ENCODE measurements around the gene KCNA3.

The KCNA3 gene

GRCh38 chr1:110638058-110638457 lies 36.7 kb downstream of the KCNA3 start:
- TF ChIP-seq, protein P1, sequence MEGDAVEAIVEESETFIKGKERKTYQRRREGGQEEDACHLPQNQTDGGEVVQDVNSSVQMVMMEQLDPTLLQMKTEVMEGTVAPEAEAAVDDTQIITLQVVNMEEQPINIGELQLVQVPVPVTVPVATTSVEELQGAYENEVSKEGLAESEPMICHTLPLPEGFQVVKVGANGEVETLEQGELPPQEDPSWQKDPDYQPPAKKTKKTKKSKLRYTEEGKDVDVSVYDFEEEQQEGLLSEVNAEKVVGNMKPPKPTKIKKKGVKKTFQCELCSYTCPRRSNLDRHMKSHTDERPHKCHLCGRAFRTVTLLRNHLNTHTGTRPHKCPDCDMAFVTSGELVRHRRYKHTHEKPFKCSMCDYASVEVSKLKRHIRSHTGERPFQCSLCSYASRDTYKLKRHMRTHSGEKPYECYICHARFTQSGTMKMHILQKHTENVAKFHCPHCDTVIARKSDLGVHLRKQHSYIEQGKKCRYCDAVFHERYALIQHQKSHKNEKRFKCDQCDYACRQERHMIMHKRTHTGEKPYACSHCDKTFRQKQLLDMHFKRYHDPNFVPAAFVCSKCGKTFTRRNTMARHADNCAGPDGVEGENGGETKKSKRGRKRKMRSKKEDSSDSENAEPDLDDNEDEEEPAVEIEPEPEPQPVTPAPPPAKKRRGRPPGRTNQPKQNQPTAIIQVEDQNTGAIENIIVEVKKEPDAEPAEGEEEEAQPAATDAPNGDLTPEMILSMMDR (IDR thresholded peaks at IDR 0.05; ENCODE audit: low read depth, low read length), result no peak
- DNase-seq (ENCODE audit: low read depth, low spot score), result no peak
- in situ Hi-C loops (cut with HindIII; ENCODE audit: low sequenced_read_pairs), result no loop called here
- no peak overlapping the region for H3K4me3 ChIP-seq (ENCODE audit: low read depth, low read length)

DNA sequence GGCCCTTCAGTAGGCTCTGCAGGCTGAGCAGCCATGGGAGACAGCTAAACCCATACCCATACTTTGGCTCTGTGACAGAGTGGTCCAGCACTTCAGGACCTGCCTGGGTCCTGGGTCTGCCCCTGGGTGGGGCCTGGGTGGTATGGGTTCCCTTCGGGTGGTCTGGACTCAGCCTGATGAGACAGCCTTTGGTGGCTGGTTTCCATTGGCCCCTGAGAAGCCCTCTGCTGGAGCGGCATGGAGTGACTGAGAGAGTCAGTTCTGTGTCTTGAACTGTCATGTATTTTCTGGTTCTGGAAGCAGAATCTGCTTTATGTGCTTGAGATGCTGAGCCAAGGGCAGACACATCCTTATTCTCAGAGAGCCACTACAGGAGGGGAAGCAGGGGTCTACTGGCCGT lies 37.3 kb downstream of the KCNA3 start:
- no peak overlapping the region for H3K4me3 ChIP-seq (ENCODE audit: low read depth, low read length)
- no peak for DNase-seq (ENCODE audit: low read depth, low spot score)
- in situ Hi-C loops (cut with HindIII; ENCODE audit: low sequenced_read_pairs), result no loop called here
- TF ChIP-seq, protein P1 (IDR thresholded peaks at IDR 0.05; ENCODE audit: low read depth, low read length), result no peak

GRCh38 chr1:110636149-110636935 lies 38.4 kb downstream of the KCNA3 start:
- in situ Hi-C loops (cut with HindIII; ENCODE audit: low sequenced_read_pairs), result no loop called here
- no peak for DNase-seq (ENCODE audit: low read depth, low spot score)
- no peak overlapping the region for H3K4me3 ChIP-seq (ENCODE audit: low read depth, low read length)
- TF ChIP-seq, protein P1 (IDR thresholded peaks at IDR 0.05; ENCODE audit: low read depth, low read length), result no peak

DNA sequence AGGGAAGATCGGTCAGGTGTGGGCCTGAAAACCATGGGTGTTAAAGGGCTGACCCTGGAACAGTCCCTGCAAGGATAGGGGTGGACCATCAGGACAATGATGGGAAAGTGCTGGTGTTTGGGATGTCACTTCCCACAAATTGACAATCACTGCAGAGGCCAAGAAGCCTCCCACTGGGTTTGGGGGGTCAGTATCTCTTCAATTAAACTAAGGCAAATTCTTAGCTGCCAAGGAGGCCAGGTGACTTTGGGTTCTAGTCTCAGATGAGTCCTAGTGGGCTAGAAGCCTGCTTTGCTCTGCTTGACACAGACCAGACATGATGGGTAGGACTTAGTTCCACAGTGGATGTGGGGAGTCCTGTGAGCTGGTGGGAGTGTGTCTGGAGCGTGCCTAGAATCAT lies 39.3 kb downstream of the KCNA3 start:
- TF ChIP-seq, protein P1 (IDR thresholded peaks at IDR 0.05; ENCODE audit: low read depth, low read length), result no peak
- no peak overlapping the region for H3K4me3 ChIP-seq (ENCODE audit: low read depth, low read length)
- in situ Hi-C loops (cut with HindIII; ENCODE audit: low sequenced_read_pairs), result no loop called here
- DNase-seq (ENCODE audit: low read depth, low spot score), result no peak

DNA sequence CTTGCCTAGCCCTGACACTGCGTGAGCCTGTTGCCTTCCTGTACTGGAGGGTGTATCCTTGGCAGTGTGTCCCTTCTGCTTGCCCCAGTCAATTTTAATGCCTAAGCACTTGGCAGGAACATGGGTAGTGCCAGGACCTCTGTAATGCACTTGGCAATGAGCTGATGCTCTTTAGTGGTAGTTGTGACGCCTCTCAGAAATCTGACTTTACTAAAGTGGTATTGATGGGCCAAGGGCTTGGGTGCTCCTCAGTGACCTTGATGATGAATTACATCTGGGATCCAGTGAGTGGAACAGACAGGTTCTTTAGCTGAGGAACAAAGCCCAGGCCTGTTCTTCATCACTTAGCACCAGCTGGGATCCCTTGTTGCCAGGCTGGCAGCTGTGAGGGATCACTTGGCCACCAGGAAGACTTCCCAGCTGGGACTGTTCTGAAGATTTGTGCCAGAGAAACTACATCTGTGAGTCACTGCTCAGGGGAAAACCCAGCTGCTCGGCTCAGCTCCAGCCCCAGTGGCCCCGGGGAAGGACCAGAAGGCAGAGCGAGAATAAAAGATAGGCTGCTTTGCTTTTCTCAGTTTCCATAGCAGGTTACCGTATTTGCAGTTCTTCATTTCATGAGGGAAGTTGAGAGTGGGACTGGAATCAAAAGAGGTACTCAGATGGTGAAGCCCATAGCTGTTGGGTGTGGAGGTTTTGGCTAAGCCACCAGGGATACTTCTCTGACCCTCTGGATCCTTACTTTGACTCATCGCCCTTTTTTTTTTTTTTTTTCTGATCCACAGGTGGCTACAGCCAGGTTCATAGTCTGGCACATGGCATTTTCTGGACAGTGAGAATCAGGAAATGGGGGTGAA lies 40.1 kb downstream of the KCNA3 start:
- in situ Hi-C loops (cut with HindIII; ENCODE audit: low sequenced_read_pairs), result no loop called here
- peak; percentile 10 for DNase-seq (ENCODE audit: low read depth, low spot score)
- TF ChIP-seq, protein P1 (IDR thresholded peaks at IDR 0.05; ENCODE audit: low read depth, low read length), result no peak
- no peak overlapping the region for H3K4me3 ChIP-seq (ENCODE audit: low read depth, low read length)

DNA sequence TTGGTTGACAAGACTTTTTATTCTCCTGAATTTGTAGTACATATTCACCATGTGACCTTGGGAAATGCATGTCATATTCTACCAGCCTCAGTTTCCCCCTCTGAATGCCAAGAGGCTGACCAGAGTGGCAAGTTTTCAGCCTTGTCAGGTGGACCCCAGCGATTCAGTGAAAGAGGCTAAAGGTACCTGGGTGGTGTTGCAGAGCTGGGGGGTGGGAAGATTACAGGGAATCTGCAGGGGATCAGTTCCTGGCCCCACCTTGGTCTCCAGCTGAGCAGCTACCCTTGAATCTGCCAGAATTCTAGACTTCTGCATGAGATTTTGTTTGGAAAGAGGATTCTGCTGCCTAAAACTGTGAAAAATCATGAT lies 40.7 kb downstream of the KCNA3 start:
- DNase-seq (ENCODE audit: low read depth, low spot score), result no peak
- in situ Hi-C loops (cut with HindIII; ENCODE audit: low sequenced_read_pairs), result no loop called here
- H3K4me3 ChIP-seq (ENCODE audit: low read depth, low read length), result no peak overlapping the region
- TF ChIP-seq, protein P1 (IDR thresholded peaks at IDR 0.05; ENCODE audit: low read depth, low read length), result no peak
